ENCODE measurements around the gene ANKDD1A. TPM values are rescaled to one million over a fixed set of nuclear protein-coding genes. Genes with fewer than 3 reads are reported as not detected.

The ANKDD1A gene
- total RNA-seq, 1 donor from 2014 or later = 3.8 TPM

DNA sequence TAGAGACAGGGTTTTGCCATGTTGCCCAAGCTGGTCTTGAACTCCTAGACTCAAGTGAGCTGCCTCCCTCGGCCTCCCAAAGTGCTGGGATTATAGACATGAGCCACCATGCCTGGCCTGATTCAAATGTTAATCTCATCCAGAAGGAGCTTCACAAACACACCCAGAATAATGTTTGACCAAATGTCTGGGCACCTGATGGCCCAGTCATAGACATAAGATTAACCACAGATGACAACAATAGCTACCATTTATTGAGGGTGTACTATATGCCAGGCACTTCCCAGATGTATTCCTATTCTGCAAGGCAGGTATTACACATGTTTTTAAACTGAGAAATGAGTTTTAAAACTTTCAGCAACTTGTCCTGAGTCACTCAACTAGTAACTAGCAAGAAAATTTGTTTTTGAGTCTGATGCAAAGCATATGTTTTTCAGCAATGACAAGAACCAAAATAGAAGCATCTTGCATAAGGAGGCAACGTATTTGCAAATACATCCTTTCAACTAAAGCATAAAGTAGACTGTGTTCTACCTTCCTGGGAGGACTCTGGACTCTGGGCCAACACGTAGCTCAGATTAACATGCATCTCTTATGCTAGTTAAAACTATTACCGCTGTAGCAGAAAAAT is 86.2 kb downstream of the ANKDD1A start:
- H3K4me3 Mint-ChIP-seq (ENCODE audit: unreplicated experiment) = no peak overlapping the region
- TF ChIP-seq, protein P1, sequence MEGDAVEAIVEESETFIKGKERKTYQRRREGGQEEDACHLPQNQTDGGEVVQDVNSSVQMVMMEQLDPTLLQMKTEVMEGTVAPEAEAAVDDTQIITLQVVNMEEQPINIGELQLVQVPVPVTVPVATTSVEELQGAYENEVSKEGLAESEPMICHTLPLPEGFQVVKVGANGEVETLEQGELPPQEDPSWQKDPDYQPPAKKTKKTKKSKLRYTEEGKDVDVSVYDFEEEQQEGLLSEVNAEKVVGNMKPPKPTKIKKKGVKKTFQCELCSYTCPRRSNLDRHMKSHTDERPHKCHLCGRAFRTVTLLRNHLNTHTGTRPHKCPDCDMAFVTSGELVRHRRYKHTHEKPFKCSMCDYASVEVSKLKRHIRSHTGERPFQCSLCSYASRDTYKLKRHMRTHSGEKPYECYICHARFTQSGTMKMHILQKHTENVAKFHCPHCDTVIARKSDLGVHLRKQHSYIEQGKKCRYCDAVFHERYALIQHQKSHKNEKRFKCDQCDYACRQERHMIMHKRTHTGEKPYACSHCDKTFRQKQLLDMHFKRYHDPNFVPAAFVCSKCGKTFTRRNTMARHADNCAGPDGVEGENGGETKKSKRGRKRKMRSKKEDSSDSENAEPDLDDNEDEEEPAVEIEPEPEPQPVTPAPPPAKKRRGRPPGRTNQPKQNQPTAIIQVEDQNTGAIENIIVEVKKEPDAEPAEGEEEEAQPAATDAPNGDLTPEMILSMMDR (IDR thresholded peaks at IDR 0.05) = no peak
- H3K27ac Mint-ChIP-seq (ENCODE audit: unreplicated experiment) = no peak overlapping the region
- no peaks in the 10 kb centered on the region for H3K9me3 Mint-ChIP-seq (ENCODE audit: low read depth)
- no peak for DNase-seq (ENCODE audit: low spot score)
- H3K4me1 Mint-ChIP-seq (ENCODE audit: low read depth) = peaks cover 4% of the 10 kb centered on the region
- H3K27me3 Mint-ChIP-seq (ENCODE audit: low read depth) = no peaks in the 10 kb centered on the region
- peaks cover 1% of the 10 kb centered on the region for H3K36me3 Mint-ChIP-seq (ENCODE audit: low read depth)

DNA sequence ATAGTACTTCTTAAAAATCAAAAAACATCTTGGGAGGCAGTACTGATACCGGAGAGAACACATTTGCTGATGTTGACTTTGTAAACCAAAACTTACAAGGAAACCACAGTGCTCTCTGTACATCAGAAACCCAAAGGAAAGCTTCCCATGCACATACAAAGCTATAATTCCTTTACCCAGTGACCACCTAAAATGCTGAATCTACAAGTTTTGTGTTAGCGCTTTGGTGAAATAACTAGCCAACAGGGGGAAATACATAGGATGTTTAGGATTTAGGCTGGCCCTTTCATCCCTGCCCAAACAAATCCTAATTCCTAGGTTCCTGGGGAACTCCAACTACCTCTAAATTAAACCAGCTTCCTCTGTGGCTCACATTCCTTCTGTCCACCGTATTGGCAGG is 93.3 kb downstream of the ANKDD1A start:
- no peak overlapping the region for H3K27ac Mint-ChIP-seq (ENCODE audit: unreplicated experiment)
- H3K27me3 Mint-ChIP-seq (ENCODE audit: low read depth) = no peaks in the 10 kb centered on the region
- H3K36me3 Mint-ChIP-seq (ENCODE audit: low read depth) = peaks cover 7% of the 10 kb centered on the region
- no peaks in the 10 kb centered on the region for H3K4me1 Mint-ChIP-seq (ENCODE audit: low read depth)
- DNase-seq (ENCODE audit: low spot score) = no peak
- no peaks in the 10 kb centered on the region for H3K9me3 Mint-ChIP-seq (ENCODE audit: low read depth)
- no peak overlapping the region for H3K4me3 Mint-ChIP-seq (ENCODE audit: unreplicated experiment)
- TF ChIP-seq, protein P1 (IDR thresholded peaks at IDR 0.05) = no peak

DNA sequence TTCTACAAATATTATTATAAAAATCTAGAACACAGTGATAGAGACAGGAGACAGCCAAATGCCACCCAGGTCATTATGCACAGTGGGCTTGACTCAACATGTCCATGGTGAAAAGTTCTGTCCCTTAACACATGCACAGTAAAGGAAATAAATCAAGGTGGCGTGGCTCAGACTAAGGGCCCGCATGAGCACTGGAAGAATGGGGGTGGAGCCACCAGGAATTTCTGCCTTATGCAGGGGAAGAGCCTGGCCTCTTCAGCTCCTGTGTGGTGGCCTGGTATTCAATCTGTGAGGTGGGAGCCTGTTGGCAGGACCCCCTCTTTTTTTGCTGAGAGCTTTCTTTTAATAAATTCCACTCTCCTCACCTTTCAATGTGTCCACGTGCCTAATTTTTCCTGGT is 95.2 kb downstream of the ANKDD1A start:
- DNase-seq (ENCODE audit: low spot score) = no peak
- H3K4me1 Mint-ChIP-seq (ENCODE audit: low read depth) = no peaks in the 10 kb centered on the region
- no peaks in the 10 kb centered on the region for H3K27me3 Mint-ChIP-seq (ENCODE audit: low read depth)
- no peak overlapping the region for H3K4me3 Mint-ChIP-seq (ENCODE audit: unreplicated experiment)
- no peaks in the 10 kb centered on the region for H3K9me3 Mint-ChIP-seq (ENCODE audit: low read depth)
- TF ChIP-seq, protein P1 (IDR thresholded peaks at IDR 0.05) = no peak
- no peak overlapping the region for H3K27ac Mint-ChIP-seq (ENCODE audit: unreplicated experiment)
- peaks cover 8% of the 10 kb centered on the region for H3K36me3 Mint-ChIP-seq (ENCODE audit: low read depth)

Other genes with a start within 250 kb of the ANKDD1A start
- gene RBPMS2, start 136.3 kb upstream of the ANKDD1A start, total RNA-seq = 1.8 to 6.0 TPM (median 4.7 TPM) in 3 replicates
- 1.8 to 6.1 TPM (median 5.9 TPM) in 3 replicates for gene PIF1, start 86.3 kb upstream of the ANKDD1A start, total RNA-seq
- gene PLEKHO2, start 70.0 kb upstream of the ANKDD1A start, total RNA-seq = 19.5 to 20.3 TPM (median 20.3 TPM) in 3 replicates
- 76.1 to 84.9 TPM (median 80.5 TPM) in 3 replicates for gene SPG21, start 78.0 kb downstream of the ANKDD1A start, total RNA-seq
- 10.7 to 13.4 TPM (median 13.3 TPM) in 3 replicates for gene MTFMT, start 117.7 kb downstream of the ANKDD1A start, total RNA-seq
- gene SLC51B, start 133.5 kb downstream of the ANKDD1A start, total RNA-seq = not detected in 3 replicates
- 1.7 to 13.1 TPM (median 12.7 TPM) in 3 replicates for gene RASL12, start 156.1 kb downstream of the ANKDD1A start, total RNA-seq
- gene KBTBD13, start 164.8 kb downstream of the ANKDD1A start, total RNA-seq = not detected in 3 replicates
- 2.3 to 4.8 TPM (median 2.5 TPM) in 3 replicates for gene UBAP1L, start 203.3 kb downstream of the ANKDD1A start, total RNA-seq
- gene PDCD7, start 221.9 kb downstream of the ANKDD1A start, total RNA-seq = 14.7 to 24.5 TPM (median 15.1 TPM) in 3 replicates

Measured in chondrocyte (in vitro differentiated cells).